WTC11 (cell line): ENCODE results near the gene PKP3. TPM values are rescaled to one million over a fixed set of nuclear protein-coding genes. Genes with fewer than 3 reads are reported as not detected.

Experiments used
- ATAC-seq: fragments of 200-7000 bp; cut with Tn5 transposase; 2 replicates; pipeline ENCODE4 v1.10.0; 2021; ENCODE audit warnings: mild to moderate bottlenecking, moderate library complexity
- CTCF ChIA-PET: fragments of 300-600 bp; sonication (Branson Sonifier 250); formaldehyde crosslinking; loops from one replicate; lab custom pipeline; 2021; ENCODE audit warnings: antibody characterized with exemption; lab: Charles Lee
- POLR2A ChIA-PET: fragments of 350-600 bp; sonication (Branson Sonifier 250); formaldehyde crosslinking; loops from one replicate; lab custom pipeline; 2021; ENCODE audit warnings: antibody characterized with exemption; lab: Charles Lee
- DNase-seq: peaks from one replicate; pipeline ENCODE4 v3.0.0; 2021; ENCODE audit warnings: low spot score
- H3K27ac Mint-ChIP-seq: 2 replicates; pipeline ENCODE4 v1.8.0; 2021; ENCODE audit warnings: mixed read lengths
- H3K27me3 Mint-ChIP-seq: 2 replicates; pipeline ENCODE4 v1.8.0; 2021; ENCODE audit warnings: low read depth, mild to moderate bottlenecking, moderate library complexity, mixed read lengths
- H3K36me3 Mint-ChIP-seq: 2 replicates; pipeline ENCODE4 v1.8.0; 2021; ENCODE audit warnings: mixed read lengths
- H3K4me1 Mint-ChIP-seq: 2 replicates; pipeline ENCODE4 v1.8.0; 2022; ENCODE audit warnings: mixed read lengths
- H3K4me3 Mint-ChIP-seq: 2 replicates; pipeline ENCODE4 v1.8.0; 2021; ENCODE audit warnings: mild to moderate bottlenecking, moderate library complexity, mixed read lengths
- H3K9me3 Mint-ChIP-seq: 2 replicates; pipeline ENCODE4 v1.8.0; 2021; ENCODE audit warnings: mixed read lengths
- ARID4B ChIP-seq: sonication (generic); formaldehyde crosslinking; IDR thresholded peaks from 2 replicates; pipeline ENCODE4 v1.8.0; 2023; ENCODE audit warnings: missing genetic modification reagents, mild to moderate bottlenecking, borderline replicate concordance
- FOXP4 ChIP-seq: sonication (generic); formaldehyde crosslinking; IDR thresholded peaks from 2 replicates; pipeline ENCODE4 v1.8.0; 2022; ENCODE audit warnings: mild to moderate bottlenecking, missing genetic modification reagents
- GABPB1 ChIP-seq: sonication (generic); formaldehyde crosslinking; IDR thresholded peaks from 2 replicates; pipeline ENCODE4 v1.8.1; 2023; ENCODE audit warnings: mild to moderate bottlenecking, missing genetic modification reagents
- NFATC4 ChIP-seq: fragments of 250-450 bp; sonication (Bioruptor Pico); IDR thresholded peaks from 2 replicates; pipeline ENCODE4 v1.9.0; 2021; ENCODE audit warnings: mild to moderate bottlenecking
- ZNF416 ChIP-seq: fragments of 250-450 bp; sonication (Bioruptor Pico); IDR thresholded peaks from 2 replicates; pipeline ENCODE4 v1.9.0; 2021; ENCODE audit warnings: mild to moderate bottlenecking, inconsistent platforms
- total RNA-seq: library from RNA; stranded (reverse); gene quantifications from 3 replicates; pipeline ENCODE4 v1.2.3, GENCODE V29; 2021

The PKP3 gene
- total RNA-seq, 1 experiment from 2014 or later = 17.3 TPM

- TF ChIP-seq ARID4B (CRISPR knock-in tag) = no peak
- TF ChIP-seq FOXP4 (CRISPR knock-in tag) = no peak
- TF ChIP-seq GABPB1 (CRISPR knock-in tag) = no peak
Measured at GRCh38 chr11:453564-453963, 59.6 kb downstream of the PKP3 start (continued).

- no peaks in the 10 kb centered on the region for H3K27me3 Mint-ChIP-seq
- ATAC-seq (no peak), DNase-seq (no peak)
- TF ChIP-seq ZNF416 (CRISPR knock-in tag) = no peak
- no peak for TF ChIP-seq NFATC4 (CRISPR knock-in tag)
- H3K27ac Mint-ChIP-seq = no peak overlapping the region
- H3K4me1 Mint-ChIP-seq = peaks cover 42% of the 10 kb centered on the region
- no peaks in the 10 kb centered on the region for H3K9me3 Mint-ChIP-seq
- CTCF ChIA-PET = interaction anchor here (0.6 to 1.0 kb wide), 2 partner anchors 47 to 1620 kb away, joined by 3 read pairs; no protein-coding TSS in a partner anchor
- H3K36me3 Mint-ChIP-seq = peaks cover 19% of the 10 kb centered on the region; the same call in 1 of the 2 replicates
- H3K4me3 Mint-ChIP-seq = no peak overlapping the region
- POLR2A ChIA-PET = no interaction called here
Measured at GRCh38 chr11:454043-454442, 60.0 kb downstream of the PKP3 start.

Other genes with a start within 250 kb of the PKP3 start
- not detected in 3 replicates for gene SCGB1C1, start 201.1 kb upstream of the PKP3 start, total RNA-seq
- 45.1 to 51.4 TPM (median 47.0 TPM) in 3 replicates for gene BET1L, start 186.8 kb upstream of the PKP3 start, total RNA-seq
- 67.8 to 69.5 TPM (median 68.3 TPM) in 3 replicates for gene RIC8A, start 186.5 kb upstream of the PKP3 start, total RNA-seq
- gene SIRT3, start 157.9 kb upstream of the PKP3 start, total RNA-seq = 19.2 to 21.0 TPM (median 20.5 TPM) in 3 replicates
- gene PSMD13, start 157.2 kb upstream of the PKP3 start, total RNA-seq = 144 to 148 TPM (median 147 TPM) in 3 replicates
- 0.09 to 0.14 TPM in 2 of 3 replicates, not detected in the other for gene NLRP6, start 115.8 kb upstream of the PKP3 start, total RNA-seq
- 74.9 to 111 TPM (median 106 TPM) in 3 replicates for gene PGGHG, start 105.1 kb upstream of the PKP3 start, total RNA-seq
- gene IFITM5, start 94.7 kb upstream of the PKP3 start, total RNA-seq = not detected in 3 replicates
- gene IFITM2, start 86.4 kb upstream of the PKP3 start, total RNA-seq = 436 to 616 TPM (median 577 TPM) in 3 replicates
- 544 to 679 TPM (median 640 TPM) in 3 replicates for gene IFITM1, start 80.2 kb upstream of the PKP3 start, total RNA-seq
- 381 to 503 TPM (median 481 TPM) in 3 replicates for gene IFITM3, start 73.3 kb upstream of the PKP3 start, total RNA-seq
- 88.0 to 113 TPM (median 97.8 TPM) in 3 replicates for gene B4GALNT4, start 24.7 kb upstream of the PKP3 start, total RNA-seq
- 85.2 to 98.9 TPM (median 91.8 TPM) in 3 replicates for gene SIGIRR, start 20.8 kb downstream of the PKP3 start, total RNA-seq
- gene ANO9, start 47.8 kb downstream of the PKP3 start, total RNA-seq = 13.2 to 17.6 TPM (median 16.6 TPM) in 3 replicates
- 49.5 to 56.8 TPM (median 55.2 TPM) in 3 replicates for gene PTDSS2, start 56.1 kb downstream of the PKP3 start, total RNA-seq
- 59.0 to 67.5 TPM (median 60.4 TPM) in 3 replicates for gene RNH1, start 113.0 kb downstream of the PKP3 start, total RNA-seq
- gene HRAS, start 141.4 kb downstream of the PKP3 start, total RNA-seq = 42.9 to 62.4 TPM (median 48.3 TPM) in 3 replicates
- gene LRRC56, start 143.3 kb downstream of the PKP3 start, total RNA-seq = 2.3 to 3.4 TPM (median 2.5 TPM) in 3 replicates
- gene LMNTD2, start 166.5 kb downstream of the PKP3 start, total RNA-seq = 4.0 to 6.0 TPM (median 5.9 TPM) in 3 replicates
- gene RASSF7, start 166.8 kb downstream of the PKP3 start, total RNA-seq = 30.6 to 39.7 TPM (median 32.5 TPM) in 3 replicates
- 39.4 to 46.9 TPM (median 40.1 TPM) in 3 replicates for gene PHRF1, start 182.3 kb downstream of the PKP3 start, total RNA-seq
- 11.1 to 12.0 TPM (median 11.5 TPM) in 3 replicates for gene IRF7, start 221.7 kb downstream of the PKP3 start, total RNA-seq
- 0.26 to 0.34 TPM in 2 of 3 replicates, not detected in the other for gene CDHR5, start 230.7 kb downstream of the PKP3 start, total RNA-seq
- 2.3 to 3.3 TPM (median 2.9 TPM) in 3 replicates for gene SCT, start 233.0 kb downstream of the PKP3 start, total RNA-seq
- gene DRD4, start 243.1 kb downstream of the PKP3 start, total RNA-seq = 3.7 to 5.8 TPM (median 5.5 TPM) in 3 replicates